IPS DF 4.7 (cell line): ENCODE measurements around the gene AP1G1.
"Not testable (repeated sequence)": the region's sequence is repeated elsewhere in the genome, so short reads cannot be mapped to it uniquely, and the experiment has no call there.

ENCODE experiments used
- DNase-seq: peaks from one replicate; pipeline ENCODE4 v3.0.0-alpha.2; 2013; ENCODE audit warnings: low spot score; ENCODE audit errors: extremely low read depth

The AP1G1 gene

DNA sequence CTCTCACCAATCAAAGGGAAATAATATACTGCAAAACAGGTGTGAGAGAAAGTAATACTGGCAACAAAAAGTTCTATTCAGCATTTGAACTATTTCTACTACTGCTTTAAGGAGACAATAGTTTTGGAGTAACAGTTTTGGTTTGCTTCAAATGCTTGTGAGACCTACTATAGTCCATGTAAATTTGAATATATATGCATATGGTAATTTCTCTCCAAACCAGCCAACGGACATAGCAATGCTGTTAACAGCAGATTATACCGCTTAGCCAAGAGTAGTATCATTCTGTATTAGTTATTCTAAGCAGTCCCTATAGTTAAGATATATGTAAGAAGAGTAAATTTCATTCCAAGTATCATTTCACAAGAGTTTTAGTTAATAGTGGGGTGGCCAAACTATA lies 102.6 kb downstream of the AP1G1 start:
- no peak for DNase-seq

DNA sequence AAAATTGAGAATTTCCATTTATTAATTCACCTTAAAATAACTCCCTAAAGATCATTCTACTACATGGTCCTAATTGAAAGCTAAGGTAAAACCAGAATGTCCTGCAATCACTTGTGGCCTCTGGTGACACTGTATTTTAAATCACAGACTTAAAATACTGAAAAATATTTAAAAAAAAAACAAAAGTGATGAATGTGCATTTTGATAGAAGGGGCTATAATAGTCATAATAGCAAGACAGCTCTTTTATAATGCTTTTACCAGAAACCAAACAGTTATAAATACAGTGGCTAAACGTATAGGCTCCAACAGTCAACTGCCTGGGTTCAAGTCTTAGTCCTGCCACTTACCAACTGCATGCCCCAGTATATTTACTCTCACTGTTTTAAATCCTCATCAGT lies 105.3 kb downstream of the AP1G1 start:
- no peak for DNase-seq

DNA sequence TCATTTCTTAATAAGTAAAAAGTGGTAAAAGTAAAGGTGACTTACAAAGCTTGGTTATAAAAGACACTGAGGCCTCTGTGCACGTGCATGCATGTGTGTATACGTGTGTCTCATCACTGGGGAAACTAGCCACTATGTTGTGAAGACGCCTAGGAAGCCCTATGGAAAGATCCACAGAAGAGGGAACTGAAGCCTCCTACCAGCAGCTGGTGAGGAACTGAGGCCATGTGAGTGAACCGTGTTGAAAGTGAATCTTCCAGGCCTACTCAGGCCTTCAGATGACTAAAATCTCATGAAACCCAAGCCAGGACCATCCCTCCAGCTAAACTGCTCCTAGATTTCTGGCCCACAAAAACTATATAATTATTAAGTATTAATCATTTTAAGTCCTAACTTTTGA lies 107.8 kb downstream of the AP1G1 start:
- DNase-seq: no peak

DNA sequence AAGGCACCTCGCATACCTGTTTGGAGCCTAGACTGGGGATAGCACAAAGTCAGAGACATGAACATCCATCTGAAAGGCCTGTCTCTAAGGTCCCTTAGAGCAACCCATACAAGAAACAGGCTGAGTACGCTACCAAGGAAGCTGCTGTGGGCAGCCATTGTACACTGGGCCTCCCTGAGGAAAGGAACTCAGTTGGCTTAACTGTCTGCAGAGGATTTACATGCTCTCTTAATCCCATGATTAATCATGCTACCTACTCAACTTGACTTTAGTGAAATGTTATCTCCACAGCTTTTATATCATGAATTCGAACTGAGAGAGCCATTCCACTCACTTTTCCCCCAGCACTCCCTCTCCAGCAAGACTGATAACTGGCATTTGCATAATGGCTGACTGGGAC lies 110.1 kb downstream of the AP1G1 start:
- no peak for DNase-seq

DNA sequence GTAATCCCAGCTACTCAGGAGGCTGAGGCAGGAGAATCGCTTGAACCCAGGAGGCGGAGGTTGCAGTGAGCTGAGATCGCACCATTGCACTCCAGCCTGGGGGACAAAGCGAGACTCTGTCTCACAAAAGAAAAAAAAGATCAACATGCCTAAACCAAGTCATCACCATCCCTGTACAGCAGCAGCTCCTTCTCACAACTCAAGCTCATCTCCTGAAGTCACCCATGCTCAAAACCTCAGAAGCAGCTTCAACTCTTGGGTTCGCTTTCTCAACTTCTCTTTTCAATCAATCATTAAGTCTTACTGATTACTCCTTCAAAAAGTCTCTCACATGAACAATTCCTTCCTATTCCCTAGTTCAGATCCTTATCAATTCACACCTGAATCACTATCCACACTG lies 115.5 kb downstream of the AP1G1 start:
- no peak for DNase-seq

DNA sequence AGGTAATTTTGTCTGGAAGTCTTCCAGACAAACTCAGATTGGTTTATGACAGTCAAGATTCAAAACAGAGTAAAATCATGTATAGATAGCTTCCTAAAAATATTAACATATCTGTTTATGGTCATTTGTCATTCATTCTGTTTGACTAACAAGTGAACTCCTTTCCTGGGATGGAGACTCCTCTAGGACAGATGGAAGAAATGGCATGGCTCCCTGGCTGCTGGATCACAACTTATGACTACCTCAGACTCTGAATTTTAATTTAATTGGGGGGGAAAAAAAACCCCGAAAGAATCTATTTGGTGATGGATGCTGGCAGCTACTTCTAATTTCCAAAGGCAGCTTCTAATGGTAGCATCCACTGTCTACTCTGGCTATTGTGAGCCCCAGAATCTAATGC lies 118.7 kb downstream of the AP1G1 start:
- no peak for DNase-seq

DNA sequence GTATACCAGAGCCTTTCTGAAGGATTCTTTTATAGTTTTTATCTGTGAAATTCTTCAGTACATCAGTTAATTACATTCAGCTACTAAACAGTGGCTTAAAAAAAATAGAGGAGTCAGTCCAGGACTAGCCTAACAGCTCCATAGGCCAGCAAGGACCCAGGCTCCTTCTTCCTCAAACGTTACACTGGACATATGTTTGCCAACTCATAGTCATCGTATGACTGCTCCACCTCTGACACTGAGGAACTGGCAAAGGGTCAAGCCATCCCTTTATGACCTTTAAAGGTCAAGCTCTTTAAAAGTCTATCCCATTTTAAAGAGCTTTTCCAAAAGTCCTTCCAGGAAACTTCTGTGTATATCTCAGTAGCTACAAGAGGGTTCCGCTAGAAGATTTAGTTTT lies 120.8 kb downstream of the AP1G1 start:
- no peak for DNase-seq

DNA sequence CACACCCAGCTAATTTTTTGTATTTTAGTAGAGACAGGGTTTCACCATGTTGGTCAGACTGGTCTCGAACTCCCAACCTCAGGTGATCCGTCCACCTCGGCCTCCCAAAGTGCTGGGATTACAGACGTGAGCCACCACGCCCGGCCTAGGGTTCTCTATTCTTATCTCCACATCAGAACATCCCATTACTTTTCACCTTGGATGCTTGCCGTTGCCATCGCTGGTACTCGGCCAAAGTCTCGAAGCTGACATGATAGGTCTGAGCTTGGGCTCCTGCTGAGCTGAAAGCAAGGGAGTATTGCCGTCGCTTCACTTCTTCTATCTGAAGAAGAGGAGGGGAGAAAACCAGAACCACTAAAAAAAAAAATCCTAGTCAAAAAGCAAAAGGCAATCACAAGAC lies 124.4 kb downstream of the AP1G1 start:
- not testable (repeated sequence) for DNase-seq

DNA sequence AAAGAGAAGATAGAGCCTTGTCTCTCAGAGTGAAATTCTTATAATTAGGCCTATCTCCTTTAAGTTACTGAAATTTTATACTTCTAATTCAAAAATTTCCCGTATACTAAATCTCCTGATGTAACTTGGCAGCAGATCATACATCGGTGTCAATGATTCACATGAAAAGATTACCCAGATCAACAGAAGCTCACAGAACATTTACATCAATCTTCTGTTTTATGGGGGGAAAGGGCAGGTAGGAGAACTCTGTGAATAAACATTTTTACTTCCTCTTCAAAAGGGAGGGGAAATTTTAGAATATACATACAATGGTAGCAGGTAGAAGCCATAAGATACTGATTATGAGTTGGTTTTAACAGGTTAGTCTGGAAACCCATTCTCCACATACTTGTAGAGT lies 127.3 kb downstream of the AP1G1 start:
- DNase-seq: no peak
